Glomerular visceral epithelial cell (primary cell): Measurements from ENCODE around the gene SHD.
"Not testable (repeated sequence)": the region's sequence is repeated elsewhere in the genome, so short reads cannot be mapped to it uniquely, and the experiment has no call there.

Experiments used
- DNase-seq: peaks from one replicate; pipeline ENCODE4 v3.0.0-alpha.2; 2016; ENCODE audit errors: extremely low spot score

The SHD gene

GRCh38 chr19:4278419-4279266 lies at the start of gene SHD:
Gene SHD (plus strand): TSS chr19:4279266. CDS start chr19:4280064, 798 bp downstream.
- DNase-seq: no peak

GRCh38 chr19:4230237-4230636 lies 48.8 kb upstream of the SHD start:
- not testable (repeated sequence) for DNase-seq

GRCh38 chr19:4231521-4231920 lies 47.5 kb upstream of the SHD start:
- DNase-seq: not testable (repeated sequence)

- DNase-seq: not testable (repeated sequence)
Observed at GRCh38 chr19:4232139-4232538, 46.9 kb upstream of the SHD start.

- no peak for DNase-seq
Observed at GRCh38 chr19:4232614-4233281, 46.3 kb upstream of the SHD start.

GRCh38 chr19:4233282-4233853 lies 45.7 kb upstream of the SHD start:
- DNase-seq: peak; percentile 39

GRCh38 chr19:4234142-4234861 lies 44.8 kb upstream of the SHD start:
- DNase-seq: no peak

- no peak for DNase-seq
Observed at GRCh38 chr19:4234862-4235201, 44.2 kb upstream of the SHD start.

GRCh38 chr19:4237510-4237909 lies 41.6 kb upstream of the SHD start:
- not testable (repeated sequence) for DNase-seq

- no peak for DNase-seq
Observed at GRCh38 chr19:4238831-4239230, 40.2 kb upstream of the SHD start.

GRCh38 chr19:4241824-4242430 lies 37.1 kb upstream of the SHD start:
- no peak for DNase-seq

- DNase-seq: not testable (repeated sequence)
Observed at GRCh38 chr19:4245938-4246337, 33.1 kb upstream of the SHD start.

GRCh38 chr19:4246767-4247593 lies 32.1 kb upstream of the SHD start, which contains the start of gene YJU2:
Gene YJU2 (plus strand): TSS chr19:4247080. CDS start chr19:4247147, 67 bp downstream.
- DNase-seq: peak; percentile 100

GRCh38 chr19:4256563-4256962 lies 22.5 kb upstream of the SHD start:
- no peak for DNase-seq

- no peak for DNase-seq
Observed at GRCh38 chr19:4257025-4257424, 22.0 kb upstream of the SHD start.

GRCh38 chr19:4258181-4258580 lies 20.9 kb upstream of the SHD start:
- no peak for DNase-seq

GRCh38 chr19:4260613-4261191 lies 18.4 kb upstream of the SHD start:
- DNase-seq: no peak

- no peak for DNase-seq
Observed at GRCh38 chr19:4264812-4265211, 14.3 kb upstream of the SHD start.

GRCh38 chr19:4266253-4267000 lies 12.6 kb upstream of the SHD start:
- no peak for DNase-seq
